CD4-positive, alpha-beta T cell treated with Interleukin-4 for 4 hours (primary cell): Measurements from ENCODE around the gene SHF.
"Not testable (repeated sequence)": the region's sequence is repeated elsewhere in the genome, so short reads cannot be mapped to it uniquely, and the experiment has no call there.

Source experiments
- DNase-seq: peaks from one replicate; pipeline ENCODE4 v3.0.0-alpha.2; 2020

The SHF gene, protein sequence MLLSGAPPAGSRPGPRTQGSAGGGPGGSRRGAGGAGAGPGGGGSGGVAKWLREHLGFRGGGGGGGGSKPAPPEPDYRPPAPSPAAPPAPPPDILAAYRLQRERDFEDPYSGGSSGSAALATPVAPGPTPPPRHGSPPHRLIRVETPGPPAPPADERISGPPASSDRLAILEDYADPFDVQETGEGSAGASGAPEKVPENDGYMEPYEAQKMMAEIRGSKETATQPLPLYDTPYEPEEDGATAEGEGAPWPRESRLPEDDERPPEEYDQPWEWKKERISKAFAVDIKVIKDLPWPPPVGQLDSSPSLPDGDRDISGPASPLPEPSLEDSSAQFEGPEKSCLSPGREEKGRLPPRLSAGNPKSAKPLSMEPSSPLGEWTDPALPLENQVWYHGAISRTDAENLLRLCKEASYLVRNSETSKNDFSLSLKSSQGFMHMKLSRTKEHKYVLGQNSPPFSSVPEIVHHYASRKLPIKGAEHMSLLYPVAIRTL

DNA sequence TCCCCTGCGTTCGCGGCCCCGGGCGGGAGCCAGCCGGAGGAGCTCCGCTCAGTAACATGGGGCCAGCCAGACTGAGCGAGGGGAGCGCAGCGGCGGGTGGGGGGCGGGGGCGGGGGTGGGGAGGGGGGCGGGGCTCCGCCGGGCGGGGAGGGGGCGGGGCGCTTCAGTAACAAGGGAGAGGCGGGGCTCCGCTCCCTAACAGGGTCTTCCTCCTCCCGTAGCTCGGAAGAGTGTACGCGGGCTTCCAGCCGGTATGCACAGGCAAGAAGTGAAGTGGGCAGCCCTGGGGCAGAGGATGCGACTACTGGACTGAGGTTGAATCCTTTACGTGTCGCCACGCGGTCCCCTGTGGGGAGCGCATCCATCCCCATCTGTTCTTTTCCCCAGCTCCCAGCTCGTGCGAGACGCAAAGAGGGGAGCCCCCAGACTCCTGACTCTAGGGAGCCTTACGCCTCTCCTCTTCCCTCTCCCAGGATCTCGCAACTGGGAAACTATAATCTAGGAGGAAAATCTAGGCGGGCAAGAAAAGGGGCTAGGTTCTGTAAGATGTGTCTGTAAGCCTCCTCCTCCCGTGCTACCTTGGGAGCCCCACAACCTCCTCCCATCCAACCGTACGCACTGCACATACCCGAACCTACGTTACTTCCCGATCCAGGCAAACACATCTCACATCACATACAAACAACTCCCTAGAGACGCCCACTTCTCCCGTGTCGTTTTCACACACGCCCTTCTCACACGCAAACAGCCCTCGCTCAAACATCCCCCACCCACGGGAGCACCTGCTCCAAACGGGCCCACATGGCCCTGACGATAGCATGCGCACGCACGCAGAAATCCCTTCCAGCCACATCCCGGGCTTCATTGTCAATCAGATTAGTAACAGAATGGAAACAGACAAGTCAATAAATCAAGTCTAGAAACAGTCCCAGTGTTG, at the start of gene SHF:
SHF (minus strand) TSS at position 73 of the 937 bp plus-strand sequence; CDS start at position 58, 15 bp downstream.
- peak; percentile 27 for DNase-seq

GRCh38 chr15:45236806-45237205, 49.0 kb upstream of the SHF start:
- not testable (repeated sequence) for DNase-seq

- DNase-seq, result no peak
These were observed 46.9 kb upstream of the SHF start for GRCh38 chr15:45234562-45235235.

GRCh38 chr15:45231864-45232562, 44.2 kb upstream of the SHF start:
- no peak for DNase-seq

- no peak for DNase-seq
These were observed 43.4 kb upstream of the SHF start for GRCh38 chr15:45231132-45231531.

DNA sequence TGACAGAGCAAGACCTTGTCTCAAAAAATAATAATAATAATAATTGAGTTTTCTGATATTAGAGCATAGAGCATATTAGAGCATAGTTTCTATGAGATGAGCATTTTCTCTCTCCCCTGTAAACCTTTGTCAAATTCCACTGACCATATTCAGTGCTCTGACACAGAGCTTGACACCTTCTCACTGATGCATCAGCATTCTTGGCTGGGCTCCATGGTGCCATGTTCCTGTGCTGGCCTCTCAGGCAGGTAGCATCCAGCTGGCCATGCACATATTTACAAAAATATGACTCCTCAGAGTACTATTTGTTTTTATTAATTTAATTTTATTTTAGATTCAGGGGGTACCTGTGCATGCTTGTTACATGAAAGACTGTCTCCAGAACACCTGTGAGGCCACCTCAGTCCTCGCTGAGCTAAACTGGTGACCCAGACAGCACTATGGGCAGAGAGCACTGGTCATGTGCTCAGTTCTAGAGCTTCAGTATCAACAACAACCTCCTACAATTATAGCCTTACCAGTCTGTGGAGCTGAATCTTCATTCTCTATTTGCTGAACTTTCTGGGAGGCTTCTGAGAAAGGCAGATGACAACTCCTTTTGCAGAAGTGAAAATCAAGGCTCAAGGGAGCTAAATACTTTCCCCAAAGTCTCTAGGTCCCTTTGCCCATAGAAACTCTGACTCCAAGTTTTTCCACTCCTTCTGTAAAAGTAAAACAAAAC, 42.6 kb upstream of the SHF start:
- no peak for DNase-seq

GRCh38 chr15:45228931-45229330, 41.2 kb upstream of the SHF start:
- no peak for DNase-seq

DNA sequence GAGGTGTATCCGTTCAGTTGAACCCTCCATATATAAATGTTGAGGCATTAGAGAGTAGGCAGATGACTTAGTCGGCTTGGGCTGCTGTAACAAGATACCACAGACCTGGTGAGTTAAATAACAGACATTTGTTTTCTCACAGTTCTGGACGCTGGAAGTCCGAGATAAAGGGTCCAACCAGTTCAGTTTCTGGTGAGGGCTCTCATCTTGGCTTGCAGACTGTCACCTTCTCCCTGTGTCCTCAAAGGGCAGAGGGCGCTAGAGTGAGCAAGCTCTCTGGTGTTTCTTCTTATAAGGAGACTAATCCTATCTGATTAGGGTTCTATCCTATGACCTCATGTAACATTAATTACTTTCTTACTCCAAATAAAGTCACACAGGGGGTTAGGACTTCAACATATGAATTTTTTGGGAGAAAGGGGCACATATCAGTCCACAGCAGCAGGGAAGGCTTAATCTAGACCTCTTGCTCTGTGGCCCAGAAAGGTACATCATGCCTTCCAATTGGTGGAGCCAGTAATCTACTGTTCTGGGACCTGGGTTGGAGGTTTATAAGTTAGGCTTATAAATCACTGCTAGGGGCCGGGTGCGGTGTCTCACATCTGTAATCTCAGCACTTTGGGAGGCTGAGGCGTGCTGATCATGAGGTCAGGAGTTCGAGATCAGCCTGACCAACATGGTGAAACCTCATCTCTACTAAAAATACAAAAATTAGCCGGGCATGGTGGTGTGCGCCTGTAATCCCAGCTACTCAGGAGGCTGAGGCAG, 37.9 kb upstream of the SHF start:
- DNase-seq, result no peak

DNA sequence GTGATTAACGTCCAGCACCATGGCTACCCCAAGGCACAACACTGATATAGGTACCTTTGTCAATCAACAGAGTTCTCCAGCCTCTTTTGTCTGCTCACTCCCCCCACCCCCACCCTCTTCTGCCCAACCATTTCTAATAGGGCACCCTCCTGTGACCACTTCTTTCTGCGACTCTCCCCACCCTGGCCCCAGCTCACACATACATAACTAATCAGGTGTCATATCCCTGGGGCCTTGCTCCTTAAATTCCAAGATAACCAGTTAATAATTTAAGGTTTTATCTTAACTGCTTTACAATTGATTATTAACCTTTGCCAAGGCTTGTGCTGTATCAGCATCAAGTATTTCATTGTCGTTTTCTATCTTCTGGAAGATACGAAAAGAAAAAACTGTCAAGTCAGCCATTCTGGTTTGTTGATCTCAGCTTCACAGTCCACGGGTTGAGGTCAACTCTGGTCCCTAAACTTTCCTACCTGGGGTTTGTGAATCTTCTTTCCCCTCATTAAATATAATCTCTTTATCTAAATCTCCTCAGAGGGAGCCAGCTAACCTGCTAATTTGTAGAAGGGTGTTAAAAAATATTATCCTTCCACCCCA, 37.0 kb upstream of the SHF start:
- DNase-seq, result no peak

GRCh38 chr15:45221967-45222366, 34.2 kb upstream of the SHF start:
- DNase-seq, result no peak

DNA sequence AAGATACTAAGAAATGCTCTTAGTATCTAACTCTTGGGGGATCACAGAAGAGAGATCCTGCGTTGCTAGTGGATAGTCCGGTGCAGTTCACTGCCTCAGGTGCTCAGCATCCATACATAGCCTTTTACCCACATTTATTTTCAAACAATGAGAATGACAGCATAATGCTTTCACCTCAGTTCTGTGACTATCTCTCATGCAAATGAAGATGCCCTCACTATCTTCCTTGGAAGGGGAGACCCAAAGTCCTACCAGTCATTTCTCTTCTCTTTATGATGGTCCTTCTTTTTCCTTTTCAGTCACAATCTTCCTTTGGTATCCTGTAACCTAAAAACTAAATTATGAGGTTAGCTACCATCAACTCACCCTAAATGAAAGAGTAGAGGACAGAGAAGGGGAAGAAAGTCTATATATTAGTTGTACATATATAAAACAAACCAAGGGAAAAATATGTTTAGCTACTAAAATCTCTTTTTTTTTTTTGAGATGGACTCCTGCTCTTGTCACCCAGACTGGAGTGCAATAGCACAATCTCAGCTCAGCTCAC, 33.4 kb upstream of the SHF start:
- no peak for DNase-seq

DNA sequence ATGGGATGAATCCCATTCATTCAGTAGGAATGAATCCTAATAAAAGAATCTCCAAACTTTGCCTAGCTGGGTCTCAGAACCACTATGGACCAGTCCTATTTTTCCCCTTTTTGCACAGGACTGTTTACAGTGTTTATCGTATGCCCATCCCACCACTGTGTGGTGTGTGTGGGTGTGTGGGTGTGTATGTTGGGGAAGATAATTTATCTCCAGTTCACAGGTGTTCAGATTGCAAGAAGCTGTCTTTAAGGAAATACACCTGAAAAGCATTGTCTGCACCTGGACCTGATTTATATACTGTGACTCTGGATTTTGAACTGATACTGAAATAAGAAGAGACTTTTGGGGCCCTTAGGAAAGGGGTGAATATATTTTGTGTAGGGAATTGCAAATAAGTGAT, 24.7 kb upstream of the SHF start:
- DNase-seq, result no peak

DNA sequence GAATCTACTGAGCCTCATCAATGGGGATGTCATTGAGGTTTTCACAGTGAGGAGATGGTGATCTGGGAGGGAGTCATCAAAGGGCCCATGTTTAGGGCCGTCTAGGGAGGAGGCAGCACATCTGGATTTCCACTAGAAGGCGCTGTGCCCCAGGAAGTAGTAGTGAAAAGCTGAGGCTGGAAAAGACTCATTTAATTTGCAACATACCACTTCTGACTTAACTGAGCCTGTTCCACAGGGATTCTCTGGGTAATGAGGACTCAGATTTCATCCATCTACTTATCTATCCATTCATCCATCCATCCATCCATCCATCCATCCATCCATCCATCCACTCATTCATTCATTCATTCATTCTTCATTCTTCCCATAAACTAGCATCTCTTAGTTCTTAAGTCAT, 17.4 kb upstream of the SHF start:
- DNase-seq, result peak; percentile 59

DNA sequence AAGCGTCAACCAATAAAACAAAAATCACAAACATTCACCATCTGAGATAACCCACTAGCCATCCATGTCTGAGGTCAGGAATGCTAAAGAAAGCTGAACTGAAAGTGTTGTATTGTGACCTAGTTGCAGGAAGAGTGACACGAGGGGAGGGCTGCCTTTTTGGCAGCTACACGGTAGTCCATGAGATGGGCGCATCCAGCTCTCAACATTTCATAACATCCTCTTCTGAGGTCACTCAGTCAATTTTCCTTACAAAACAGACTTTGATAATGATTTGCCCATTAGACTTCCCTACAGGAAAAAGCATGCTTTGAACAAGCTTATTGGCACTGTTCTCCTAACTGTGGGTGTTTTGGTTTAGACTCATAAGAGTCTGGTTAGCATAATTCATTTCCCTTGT, 15.4 kb upstream of the SHF start:
- no peak for DNase-seq

DNA sequence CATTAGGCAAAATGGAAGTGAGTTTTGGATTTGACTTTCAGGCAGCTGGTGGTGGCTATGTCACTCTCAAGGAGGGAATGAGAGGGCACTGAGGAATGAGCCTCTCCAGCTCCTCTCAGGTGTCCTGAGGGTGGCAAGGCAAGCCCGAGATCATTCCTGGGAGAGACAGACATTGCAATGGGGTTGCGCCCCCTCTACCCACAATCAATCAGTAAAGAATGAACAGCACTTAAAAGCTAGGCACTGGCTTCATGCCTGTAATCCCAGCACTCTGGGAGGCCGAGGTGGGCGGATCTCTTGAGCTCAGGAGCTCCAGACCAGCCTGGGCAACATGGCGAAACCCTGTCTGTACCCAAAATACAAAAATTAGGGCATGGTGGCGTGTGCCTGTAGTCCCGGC, 14.1 kb upstream of the SHF start:
- DNase-seq, result no peak

GRCh38 chr15:45201557-45201859, 13.7 kb upstream of the SHF start:
- no peak for DNase-seq

DNA sequence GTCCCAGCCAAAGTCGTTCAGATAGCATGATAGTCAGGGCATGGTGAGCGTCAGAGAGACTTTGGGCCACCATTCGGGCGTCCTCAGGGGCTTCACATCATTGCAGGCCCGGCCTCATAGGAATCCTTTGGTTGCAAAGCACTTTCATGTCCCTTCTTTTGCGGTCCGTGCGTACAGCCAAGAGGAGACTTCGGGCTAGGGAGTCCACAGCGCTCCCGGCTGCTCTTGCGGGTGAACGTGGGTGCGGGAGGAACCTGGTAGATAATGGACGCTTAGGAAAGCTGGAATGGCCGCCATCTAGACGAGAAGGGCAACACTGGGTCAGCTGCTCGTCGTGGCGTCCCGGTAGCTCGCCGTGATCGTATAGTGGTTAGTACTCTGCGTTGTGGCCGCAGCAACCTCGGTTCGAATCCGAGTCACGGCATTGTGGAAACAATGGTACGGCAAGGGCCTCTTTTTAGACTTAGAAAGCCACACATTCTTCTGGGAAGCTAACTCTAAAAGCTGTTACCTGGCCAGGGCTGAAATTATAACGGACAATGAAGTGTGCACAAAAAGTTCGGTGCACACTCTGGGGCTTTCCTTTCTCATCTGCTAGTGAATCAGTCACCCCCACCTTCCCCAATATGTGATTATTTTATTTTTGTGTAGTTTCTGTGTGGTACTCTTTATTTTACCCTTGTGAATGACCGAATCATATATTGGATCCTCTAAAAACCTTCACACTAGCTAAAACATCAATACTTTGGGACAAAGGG, 13.2 kb upstream of the SHF start:
- DNase-seq, result peak; percentile 73

GRCh38 chr15:45200001-45200798, 12.4 kb upstream of the SHF start:
- DNase-seq, result peak; percentile 98
